GM12875 (cell line): Measurements from ENCODE around the gene FAM193B.
"Not testable (repeated sequence)": the region's sequence is repeated elsewhere in the genome, so short reads cannot be mapped to it uniquely, and the experiment has no call there.

Source experiments
- H3K4me3 ChIP-seq: one replicate; pipeline ENCODE4 v1.5.1; 2011; ENCODE audit warnings: low read depth, low read length, control low read depth
- CTCF ChIP-seq: IDR thresholded peaks from 2 replicates; pipeline ENCODE4 v1.5.1; 2011; ENCODE audit warnings: low read depth, mild to moderate bottlenecking, control low read depth, inconsistent platforms, low read length, moderate library complexity, borderline replicate concordance; ENCODE audit not compliant: insufficient read depth

FAM193B gene

GRCh38 chr5:177537389-177538361 lies 16.7 kb downstream of the FAM193B start:
- no peak overlapping the region for H3K4me3 ChIP-seq
- TF ChIP-seq CTCF: no peak

- no peak overlapping the region for H3K4me3 ChIP-seq
- no peak for TF ChIP-seq CTCF
Measured at GRCh38 chr5:177536386-177536785, 18.0 kb downstream of the FAM193B start.

GRCh38 chr5:177535125-177535524 lies 19.2 kb downstream of the FAM193B start:
- no peak overlapping the region for H3K4me3 ChIP-seq
- TF ChIP-seq CTCF: no peak

- H3K4me3 ChIP-seq: not testable (repeated sequence)
Measured at GRCh38 chr5:177534433-177534832, 19.9 kb downstream of the FAM193B start.

GRCh38 chr5:177531209-177531940 lies 23.0 kb downstream of the FAM193B start:
- no peak for TF ChIP-seq CTCF
- no peak overlapping the region for H3K4me3 ChIP-seq

GRCh38 chr5:177530638-177531037 lies 23.7 kb downstream of the FAM193B start:
- TF ChIP-seq CTCF: no peak
- no peak overlapping the region for H3K4me3 ChIP-seq

GRCh38 chr5:177529247-177530203 lies 24.8 kb downstream of the FAM193B start:
- no peak for TF ChIP-seq CTCF
- no peak overlapping the region for H3K4me3 ChIP-seq
